Duodenal mucosa (tissue), 2 donors: ENCODE data around the gene ZDHHC4.
"Not testable (repeated sequence)": the region's sequence is repeated elsewhere in the genome, so short reads cannot be mapped to it uniquely, and the experiment has no call there.

ENCODE experiments used
- H3K27ac ChIP-seq: one replicate; pipeline ENCODE4 v1.7.0; 2013; ENCODE audit warnings: low read depth, low read length
- H3K27me3 ChIP-seq, 2 donors: one replicate each; pipeline ENCODE4 v1.7.0; 2013; ENCODE audit warnings: low read length in 2 of 2, control low read depth in 1 of 2; ENCODE audit not compliant: insufficient read depth in 2 of 2, control insufficient read depth in 1 of 2
- H3K36me3 ChIP-seq, 2 donors: one replicate each; pipeline ENCODE4 v1.7.0; 2013; ENCODE audit warnings: low read length in 2 of 2, control low read depth in 1 of 2; ENCODE audit not compliant: insufficient read depth in 2 of 2, control insufficient read depth in 1 of 2
- H3K4me1 ChIP-seq, 2 donors: one replicate each; pipeline ENCODE4 v1.7.0; 2013; ENCODE audit warnings: low read length in 2 of 2, control low read depth in 1 of 2; ENCODE audit not compliant: insufficient read depth in 2 of 2, control insufficient read depth in 1 of 2
- H3K4me3 ChIP-seq, 2 donors: one replicate each; pipeline ENCODE4 v1.7.0; 2013; ENCODE audit warnings: low read length in 2 of 2, low read depth in 1 of 2
- H3K9ac ChIP-seq, 2 donors: one replicate each; pipeline ENCODE4 v1.7.0; 2013; ENCODE audit warnings: low read length in 2 of 2, low read depth in 1 of 2
- H3K9me3 ChIP-seq, 2 donors: one replicate each; pipeline ENCODE4 v1.7.0; 2013; ENCODE audit warnings: low read length in 2 of 2, control low read depth in 1 of 2; ENCODE audit not compliant: control insufficient read depth in 1 of 2

ZDHHC4 gene

GRCh38 chr7:6578114-6579084, 1.1 kb downstream of the ZDHHC4 start:
- Histone ChIP-seq H3K4me1 (peaks cover 0 to 6% of the 10 kb centered on the region in 2 donors), H3K4me3 (peak overlapping the region in 1 of 2 donors; percentile 80), H3K27ac (no peak overlapping the region), H3K9ac (peak overlapping the region in 1 of 2 donors; percentile 74), H3K9me3 (no peaks in the 10 kb centered on the region), H3K27me3 (no peaks in the 10 kb centered on the region), H3K36me3 (peaks cover 2 to 31% of the 10 kb centered on the region in 2 donors)

DNA sequence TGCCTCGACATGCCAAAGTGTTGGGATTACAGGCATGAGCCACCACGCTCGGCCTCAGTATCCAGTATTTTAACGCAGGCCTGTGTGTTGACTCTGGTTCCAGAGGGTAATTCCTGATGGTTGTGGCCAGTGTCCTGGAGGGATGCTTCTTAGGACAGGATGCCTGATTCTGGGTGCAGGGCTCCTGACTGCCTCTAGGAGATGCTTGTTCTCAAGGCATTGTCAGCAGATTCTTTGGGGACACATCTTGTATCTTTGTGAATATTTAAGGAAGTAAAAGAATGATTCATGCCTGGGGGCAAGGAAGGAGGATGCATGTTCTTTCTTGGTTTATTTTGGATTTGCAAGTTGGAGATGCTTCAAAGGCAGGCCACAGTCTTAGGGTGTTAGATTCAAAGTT, 2.2 kb downstream of the ZDHHC4 start:
- H3K9ac ChIP-seq, result no peak overlapping the region
- H3K4me1 ChIP-seq, result peaks cover 0 to 6% of the 10 kb centered on the region in 2 donors
- H3K27me3 ChIP-seq, result no peaks in the 10 kb centered on the region
- H3K4me3 ChIP-seq, result no peak overlapping the region
- no peak overlapping the region for H3K27ac ChIP-seq
- H3K9me3 ChIP-seq, result no peaks in the 10 kb centered on the region
- peaks cover 3 to 40% of the 10 kb centered on the region in 2 donors for H3K36me3 ChIP-seq

DNA sequence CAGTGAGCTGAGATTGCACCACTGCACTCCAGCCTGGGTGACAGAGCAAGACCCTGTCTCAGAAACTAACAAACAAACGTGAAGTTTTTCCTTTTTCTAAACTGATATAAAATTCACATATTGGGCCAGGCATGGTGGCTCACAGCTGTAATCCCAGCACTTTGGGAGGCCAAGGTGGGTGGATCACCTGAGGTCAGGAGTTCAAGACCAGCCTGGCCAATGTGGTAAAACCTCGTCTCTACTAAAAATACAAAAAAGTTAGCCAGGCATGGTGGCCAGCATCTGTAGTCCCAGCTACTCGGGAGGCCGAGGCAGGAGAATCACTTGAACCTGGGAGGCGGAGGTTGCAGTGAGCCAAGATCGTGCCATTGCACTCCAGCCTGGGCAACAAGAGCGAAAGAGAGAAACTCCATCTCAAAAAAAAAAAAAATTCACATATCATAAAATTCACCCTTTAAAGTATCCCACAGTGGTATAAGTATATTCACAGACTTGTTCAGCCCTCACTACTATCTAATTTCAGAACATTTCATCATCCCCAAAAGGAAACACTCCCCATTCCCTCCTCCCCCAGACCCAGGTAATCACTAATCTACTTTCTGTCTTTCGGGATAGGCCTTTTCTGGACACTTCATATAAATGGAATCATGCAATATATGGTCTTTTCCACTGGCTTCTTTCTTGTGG, 8.6 kb downstream of the ZDHHC4 start:
- not testable (repeated sequence) for H3K9ac ChIP-seq, H3K4me3 ChIP-seq, H3K27ac ChIP-seq, H3K9me3 ChIP-seq, H3K4me1 ChIP-seq, H3K27me3 ChIP-seq
- H3K36me3 ChIP-seq, result peaks cover 12 to 57% of the 10 kb centered on the region in 2 donors

- no peaks in the 10 kb centered on the region for H3K9me3 ChIP-seq
- H3K27ac ChIP-seq, result no peak overlapping the region
- no peak overlapping the region for H3K4me3 ChIP-seq
- peaks cover 4 to 13% of the 10 kb centered on the region in 2 donors for H3K4me1 ChIP-seq
- peaks cover 14 to 41% of the 10 kb centered on the region in 2 donors for H3K36me3 ChIP-seq
- H3K27me3 ChIP-seq, result no peaks in the 10 kb centered on the region
- no peak overlapping the region for H3K9ac ChIP-seq
Observed at GRCh38 chr7:6588566-6588965, 11.3 kb downstream of the ZDHHC4 start.

DNA sequence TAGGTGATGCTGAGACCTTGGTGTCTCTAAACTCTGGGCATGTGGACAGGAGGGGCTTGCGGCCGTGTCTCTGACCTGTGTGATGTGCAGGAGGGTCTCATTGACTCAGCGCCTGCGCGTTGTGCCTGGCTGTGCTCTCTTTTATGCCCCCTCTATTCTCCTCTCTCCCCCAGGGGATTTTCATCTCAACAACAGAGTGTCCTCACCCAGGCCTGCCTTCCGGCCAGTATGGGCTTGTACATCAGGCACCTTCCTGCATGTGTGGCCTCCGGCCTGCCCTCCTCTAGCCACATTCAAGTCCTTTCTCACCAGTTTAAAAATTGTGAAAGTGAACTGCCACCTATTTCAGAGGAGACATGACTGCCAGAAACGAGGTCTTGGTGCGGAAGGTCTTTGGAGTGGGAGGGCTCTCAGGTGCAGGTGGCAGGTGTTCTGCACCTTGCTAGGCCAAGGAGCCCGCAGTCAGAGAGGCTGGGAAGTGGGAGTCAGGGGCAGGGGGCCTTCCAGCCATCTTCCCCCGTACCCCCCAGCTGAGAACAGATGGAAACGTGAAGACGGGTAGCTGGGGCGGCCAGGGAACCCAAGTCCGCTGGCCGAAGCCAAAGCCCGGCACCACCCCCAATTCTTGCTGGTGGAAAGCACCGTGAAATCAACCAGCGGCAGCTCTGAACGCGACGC, 12.0 kb downstream of the ZDHHC4 start:
- H3K4me1 ChIP-seq, result peaks cover 4 to 13% of the 10 kb centered on the region in 2 donors
- no peaks in the 10 kb centered on the region for H3K9me3 ChIP-seq
- no peak overlapping the region for H3K27ac ChIP-seq
- H3K4me3 ChIP-seq, result peak overlapping the region; percentile 55 to 92
- no peaks in the 10 kb centered on the region for H3K27me3 ChIP-seq
- H3K9ac ChIP-seq, result no peak overlapping the region
- H3K36me3 ChIP-seq, result peaks cover 16 to 41% of the 10 kb centered on the region in 2 donors

GRCh38 chr7:6589829-6590644, 12.8 kb downstream of the ZDHHC4 start, which contains the start of gene INTS15:
TSS of gene INTS15 (plus strand) at chr7:6590021. CDS start at chr7:6590284, 263 bp downstream.
- Histone ChIP-seq H3K4me3 (peak within 1 kb of the TSS; percentile 90 to 92), H3K36me3 (peaks cover 12 to 41% of the 10 kb centered on the region in 2 donors), H3K27ac (peak within 1 kb of the TSS; percentile 66), H3K9ac (peak within 1 kb of the TSS; percentile 60 to 87), H3K4me1 (peaks cover 4 to 13% of the 10 kb centered on the region in 2 donors), H3K9me3 (no peaks in the 10 kb centered on the region), H3K27me3 (no peaks in the 10 kb centered on the region)

- no peaks in the 10 kb centered on the region for H3K27me3 ChIP-seq
- peak overlapping the region; percentile 90 to 92 for H3K4me3 ChIP-seq
- peak overlapping the region; percentile 60 to 87 for H3K9ac ChIP-seq
- H3K36me3 ChIP-seq, result peaks cover 12 to 44% of the 10 kb centered on the region in 2 donors
- H3K4me1 ChIP-seq, result peaks cover 4 to 13% of the 10 kb centered on the region in 2 donors
- H3K9me3 ChIP-seq, result no peaks in the 10 kb centered on the region
- H3K27ac ChIP-seq, result peak overlapping the region; percentile 50
Observed at GRCh38 chr7:6590645-6591110, 13.4 kb downstream of the ZDHHC4 start.

GRCh38 chr7:6600093-6600492, 22.8 kb downstream of the ZDHHC4 start:
- Histone ChIP-seq H3K9me3 (no peaks in the 10 kb centered on the region), H3K9ac (no peak overlapping the region), H3K4me3 (no peak overlapping the region), H3K27ac (no peak overlapping the region), H3K4me1 (no peaks in the 10 kb centered on the region), H3K27me3 (no peaks in the 10 kb centered on the region), H3K36me3 (peaks cover 16 to 76% of the 10 kb centered on the region in 2 donors)

DNA sequence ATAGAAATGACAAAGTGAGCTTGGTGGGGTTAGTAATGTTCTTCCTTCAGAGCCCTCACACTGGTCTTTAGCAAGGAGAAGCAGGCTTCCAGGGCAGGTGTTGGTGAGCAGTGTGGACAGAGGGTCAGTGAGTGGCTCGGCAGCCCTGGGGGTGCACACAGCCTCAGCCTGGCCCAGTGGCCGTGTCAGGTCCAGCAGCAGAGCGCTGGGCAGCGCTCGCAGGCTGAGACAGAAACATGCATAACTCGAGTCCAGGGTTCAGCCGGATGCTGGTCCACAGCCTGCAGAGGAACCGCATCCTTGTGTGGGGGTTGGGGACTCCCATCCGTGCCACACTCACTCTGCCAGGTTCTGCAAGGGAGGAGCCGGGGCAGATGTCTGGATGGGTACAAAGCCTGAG, 27.2 kb downstream of the ZDHHC4 start:
- H3K27me3 ChIP-seq, result no peaks in the 10 kb centered on the region
- H3K9me3 ChIP-seq, result no peaks in the 10 kb centered on the region
- H3K4me1 ChIP-seq, result no peaks in the 10 kb centered on the region
- no peak overlapping the region for H3K9ac ChIP-seq
- no peak overlapping the region for H3K4me3 ChIP-seq
- H3K27ac ChIP-seq, result no peak overlapping the region
- H3K36me3 ChIP-seq, result peaks cover 21 to 54% of the 10 kb centered on the region in 2 donors
